ENCODE measurements around the gene INAVA. TPM values are rescaled to one million over a fixed set of nuclear protein-coding genes. Genes with fewer than 3 reads are reported as not detected.

INAVA gene
- total and polyA plus RNA-seq, 4 donors: 0.19 to 3.1 (median 0.50) TPM

GRCh38 chr1:200883118-200883517 lies 11.6 kb upstream of the INAVA start:
- Histone ChIP-seq H3K27ac (ENCODE audit: low read depth in 1 of 2, low read length in 2 of 2) (no peak overlapping the region), H3K27me3 (ENCODE audit: control insufficient read depth in 4 of 4, insufficient read depth in 4 of 4, low read length in 3 of 4) (peaks cover 0 to 2% (median 0%) of the 10 kb centered on the region in 4 donors), H3K9ac (ENCODE audit: low read depth in 1 of 2, low read length in 2 of 2) (no peak overlapping the region), H3K36me3 (ENCODE audit: control insufficient read depth in 4 of 4, insufficient read depth in 3 of 4, low read depth in 1 of 4, low read length in 3 of 4) (no peaks in the 10 kb centered on the region), H3K4me1 (ENCODE audit: control insufficient read depth in 4 of 4, insufficient read depth in 4 of 4, low read length in 3 of 4) (peaks cover 0 to under 1% (median under 1%) of the 10 kb centered on the region in 4 donors), H3K9me3 (ENCODE audit: control insufficient read depth in 4 of 4, low read length in 3 of 4) (no peaks in the 10 kb centered on the region), H3K4me3 (ENCODE audit: low read depth in 1 of 3, low read length in 3 of 3) (no peak overlapping the region)
- 97% methylated on average over 3 of the region's 3 CpGs for WGBS
- TF ChIP-seq SP1 (IDR thresholded peaks at IDR 0.05) (no peak), FOXA2 (IDR thresholded peaks at IDR 0.05) (no peak), EGR1 (IDR thresholded peaks at IDR 0.05; ENCODE audit: low read depth in 2 of 2) (no peak), ATF3 (IDR thresholded peaks at IDR 0.05) (no peak), RAD21 (IDR thresholded peaks at IDR 0.05) (no peak), ZBTB33 (IDR thresholded peaks at IDR 0.05) (no peak), GABPA (IDR thresholded peaks at IDR 0.05 in 1 of 2, conservative IDR thresholded peaks at IDR 0.05 in 1 of 2) (no peak), MAX (IDR thresholded peaks at IDR 0.05) (no peak), HNF4A (conservative IDR thresholded peaks at IDR 0.05) (no peak), HNF4G (IDR thresholded peaks at IDR 0.05) (no peak)
- DNase-seq (ENCODE audit: low spot score): no peak

GRCh38 chr1:200885623-200886402 lies 8.9 kb upstream of the INAVA start:
- DNase-seq (ENCODE audit: low spot score): no peak
- H3K4me1 ChIP-seq (ENCODE audit: control insufficient read depth in 4 of 4, insufficient read depth in 4 of 4, low read length in 3 of 4): peaks cover 0 to 9% (median 1%) of the 10 kb centered on the region in 4 donors
- H3K27me3 ChIP-seq (ENCODE audit: control insufficient read depth in 4 of 4, insufficient read depth in 4 of 4, low read length in 3 of 4): no peaks in the 10 kb centered on the region
- TF ChIP-seq SP1 (IDR thresholded peaks at IDR 0.05): no peak
- TF ChIP-seq NR2F2 (IDR thresholded peaks at IDR 0.05): no peak
- no peak for TF ChIP-seq RXRA (IDR thresholded peaks at IDR 0.05)
- TF ChIP-seq CTCF (IDR thresholded peaks at IDR 0.05; ENCODE audit: low read depth, low read length, missing input control): no peak
- TF ChIP-seq REST (IDR thresholded peaks at IDR 0.05): no peak
- no peak for TF ChIP-seq ATF3 (IDR thresholded peaks at IDR 0.05)
- no peak for TF ChIP-seq YY1 (IDR thresholded peaks at IDR 0.05)
- TF ChIP-seq HNF4G (IDR thresholded peaks at IDR 0.05): no peak
- no peak for TF ChIP-seq EGR1 (IDR thresholded peaks at IDR 0.05; ENCODE audit: low read depth in 2 of 2)
- TF ChIP-seq RAD21 (IDR thresholded peaks at IDR 0.05): no peak
- no peak for TF ChIP-seq HNF4A (conservative IDR thresholded peaks at IDR 0.05)
- no peak for TF ChIP-seq TAF1 (conservative IDR thresholded peaks at IDR 0.05)
- TF ChIP-seq MAX (IDR thresholded peaks at IDR 0.05): no peak
- TF ChIP-seq FOXA1 (IDR thresholded peaks at IDR 0.05): no peak
- TF ChIP-seq FOXA2 (IDR thresholded peaks at IDR 0.05): no peak
- TF ChIP-seq GABPA (IDR thresholded peaks at IDR 0.05 in 1 of 2, conservative IDR thresholded peaks at IDR 0.05 in 1 of 2): no peak
- TF ChIP-seq ZBTB33 (IDR thresholded peaks at IDR 0.05): no peak
- H3K27ac ChIP-seq (ENCODE audit: low read depth in 1 of 2, low read length in 2 of 2): no peak overlapping the region
- WGBS: 93% methylated on average over 6 of the region's 6 CpGs
- H3K9ac ChIP-seq (ENCODE audit: low read depth in 1 of 2, low read length in 2 of 2): no peak overlapping the region
- no peaks in the 10 kb centered on the region for H3K9me3 ChIP-seq (ENCODE audit: control insufficient read depth in 4 of 4, low read length in 3 of 4)
- no peak overlapping the region for H3K4me3 ChIP-seq (ENCODE audit: low read depth in 1 of 3, low read length in 3 of 3)
- no peaks in the 10 kb centered on the region for H3K36me3 ChIP-seq (ENCODE audit: control insufficient read depth in 4 of 4, insufficient read depth in 3 of 4, low read depth in 1 of 4, low read length in 3 of 4)

Measured in liver (tissue), 9 donors.